MM.1S (cell line): ENCODE results near the gene ZNF546.

Source experiments
- DNase-seq: peaks from one replicate; pipeline ENCODE4 v3.0.0-alpha.2; 2015
- H2AFZ ChIP-seq: fragments of 300-600 bp; sonication (generic); 2 replicates; pipeline ENCODE4 v1.6.0; 2016; ENCODE audit warnings: antibody characterized with exemption, low read length
- H3F3A ChIP-seq: fragments of 300-600 bp; sonication (generic); 2 replicates; pipeline ENCODE4 v1.6.1; 2016; ENCODE audit warnings: mild to moderate bottlenecking, antibody characterized with exemption, low read length, moderate library complexity, mixed read lengths; ENCODE audit not compliant: insufficient read depth
- H3K27ac ChIP-seq: fragments of 300-600 bp; sonication (generic); 2 replicates; pipeline ENCODE4 v1.5.1; 2016; ENCODE audit warnings: mild to moderate bottlenecking, low read length
- H3K27me3 ChIP-seq: fragments of 300-600 bp; sonication (generic); replicated peaks from 2 replicates; pipeline ENCODE4 v1.6.0; 2016; ENCODE audit warnings: low read length; ENCODE audit not compliant: insufficient read depth
- H3K36me3 ChIP-seq: fragments of 300-600 bp; sonication (generic); replicated peaks from 2 replicates; pipeline ENCODE4 v1.6.1; 2016; ENCODE audit warnings: mild to moderate bottlenecking, low read length, mixed read lengths; ENCODE audit not compliant: insufficient read depth
- H3K4me1 ChIP-seq: fragments of 300-600 bp; sonication (generic); 2 replicates; pipeline ENCODE4 v1.6.1; 2016; ENCODE audit warnings: low read length, mixed read lengths
- H3K4me2 ChIP-seq: fragments of 300-600 bp; sonication (generic); 2 replicates; pipeline ENCODE4 v1.6.0; 2016; ENCODE audit warnings: low read depth, low read length
- H3K4me3 ChIP-seq: fragments of 300-600 bp; sonication (generic); 2 replicates; pipeline ENCODE4 v1.5.1; 2016; ENCODE audit warnings: low read length, mixed read lengths
- H3K79me2 ChIP-seq: fragments of 300-600 bp; sonication (generic); 2 replicates; pipeline ENCODE4 v1.6.1; 2016; ENCODE audit warnings: mixed run types, low read length, mixed read lengths
- H3K9ac ChIP-seq: fragments of 300-600 bp; sonication (generic); 2 replicates; pipeline ENCODE4 v1.6.1; 2016; ENCODE audit warnings: low read length, mixed read lengths
- H3K9me2 ChIP-seq: fragments of 300-600 bp; sonication (generic); replicated peaks from 2 replicates; pipeline ENCODE4 v1.6.1; 2016; ENCODE audit warnings: mild to moderate bottlenecking, low read length, mixed read lengths; ENCODE audit not compliant: insufficient read depth
- H3K9me3 ChIP-seq: fragments of 300-600 bp; sonication (generic); replicated peaks from 2 replicates; pipeline ENCODE4 v1.6.1; 2016; ENCODE audit warnings: mild to moderate bottlenecking, low read length, mixed read lengths; ENCODE audit not compliant: insufficient read depth
- H4K20me1 ChIP-seq: fragments of 300-600 bp; sonication (generic); 2 replicates; pipeline ENCODE4 v1.6.1; 2016; ENCODE audit warnings: mild to moderate bottlenecking, low read length, moderate library complexity, mixed read lengths; ENCODE audit not compliant: insufficient read depth
- CTCF ChIP-seq: fragments of 300-600 bp; sonication (generic); IDR thresholded peaks from 2 replicates; pipeline ENCODE4 v1.5.1; 2016; ENCODE audit warnings: antibody characterized with exemption, low read length, mixed read lengths
- EZH2 ChIP-seq: fragments of 300-600 bp; sonication (generic); optimal IDR thresholded peaks from 2 replicates; pipeline ENCODE3; 2017; ENCODE audit warnings: low read depth, mild to moderate bottlenecking, antibody characterized with exemption, low read length, mixed read lengths
- EZH2phosphoT487 ChIP-seq: fragments of 300-600 bp; sonication (generic); IDR thresholded peaks from 2 replicates; pipeline ENCODE4 v1.6.1; 2018; ENCODE audit warnings: antibody characterized with exemption, low read length

The ZNF546 gene

GRCh38 chr19:39987167-39987566, 9.7 kb upstream of the ZNF546 start:
- no peaks in the 10 kb centered on the region for H3K9me3 ChIP-seq

GRCh38 chr19:39987596-39987995, 9.3 kb upstream of the ZNF546 start:
- Histone ChIP-seq H2AFZ (no peak overlapping the region), H4K20me1 (no peaks in the 10 kb centered on the region), H3K4me1 (no peaks in the 10 kb centered on the region), H3K79me2 (peaks cover 22% of the 10 kb centered on the region; the same call in 1 of the 2 replicates), H3K9me2 (no peaks in the 10 kb centered on the region), H3K36me3 (peaks cover 5% of the 10 kb centered on the region; the same call in 1 of the 2 replicates), H3K27me3 (no peaks in the 10 kb centered on the region), H3K27ac (no peak overlapping the region), H3K4me2 (no peak overlapping the region), H3K4me3 (no peak overlapping the region), H3K9ac (no peak overlapping the region), H3F3A (peaks cover 4% of the 10 kb centered on the region; the same call in 1 of the 2 replicates), H3K9me3 (no peaks in the 10 kb centered on the region)
- TF ChIP-seq EZH2phosphoT487 (no peak), CTCF (no peak), EZH2 (no peak)
- no peak for DNase-seq

More at GRCh38 chr19:39987167-39987566, 9.7 kb upstream of the ZNF546 start:
- Histone ChIP-seq H2AFZ (no peak overlapping the region), H3K4me2 (no peak overlapping the region), H3K9ac (no peak overlapping the region), H4K20me1 (no peaks in the 10 kb centered on the region), H3K9me2 (no peaks in the 10 kb centered on the region), H3F3A (peaks cover 4% of the 10 kb centered on the region; the same call in 1 of the 2 replicates), H3K4me1 (no peaks in the 10 kb centered on the region), H3K36me3 (peaks cover 7% of the 10 kb centered on the region; the same call in 1 of the 2 replicates), H3K27ac (no peak overlapping the region), H3K4me3 (no peak overlapping the region), H3K79me2 (peaks cover 22% of the 10 kb centered on the region; the same call in 1 of the 2 replicates), H3K27me3 (no peaks in the 10 kb centered on the region)
- DNase-seq = no peak
- TF ChIP-seq EZH2 (no peak), EZH2phosphoT487 (no peak), CTCF (no peak)

GRCh38 chr19:39993605-39994004, 3.3 kb upstream of the ZNF546 start:
- no peaks in the 10 kb centered on the region for H3K36me3 ChIP-seq
- no peak for DNase-seq
- no peaks in the 10 kb centered on the region for H3K27me3 ChIP-seq
- no peak for TF ChIP-seq EZH2
- no peak for TF ChIP-seq EZH2phosphoT487
- no peak for TF ChIP-seq CTCF
- H3K9me2 ChIP-seq = no peaks in the 10 kb centered on the region
- no peak overlapping the region for H2AFZ ChIP-seq
- H3F3A ChIP-seq = peaks cover 2% of the 10 kb centered on the region; the same call in 1 of the 2 replicates
- H4K20me1 ChIP-seq = no peaks in the 10 kb centered on the region
- peaks cover 19% of the 10 kb centered on the region for H3K79me2 ChIP-seq
- H3K9me3 ChIP-seq = no peaks in the 10 kb centered on the region
- H3K4me1 ChIP-seq = 0 out of 2 replicates have a peak, but pooled peaks cover 3% of the 10 kb centered on the region
- H3K4me2 ChIP-seq = no peak overlapping the region
- H3K27ac ChIP-seq = no peak overlapping the region
- H3K9ac ChIP-seq = no peak overlapping the region
- H3K4me3 ChIP-seq = no peak overlapping the region
